ENCODE data around the gene KCNN3. TPM values are rescaled to one million over a fixed set of nuclear protein-coding genes. Genes with fewer than 3 reads are reported as not detected.

KCNN3 gene
- total RNA-seq, 1 donor from 2014 or later = 0.27 TPM

- intact Hi-C loops (cut with micrococcal nuclease) = no loop called here
Observed at GRCh38 chr1:154843636-154844296, 26.3 kb downstream of the KCNN3 start.

GRCh38 chr1:154842635-154843034 is 27.4 kb downstream of the KCNN3 start:
- intact Hi-C loops (cut with micrococcal nuclease) = no loop called here

GRCh38 chr1:154841384-154841783 is 28.7 kb downstream of the KCNN3 start:
- intact Hi-C loops (cut with micrococcal nuclease) = no loop called here

- intact Hi-C loops (cut with micrococcal nuclease) = no loop called here
Observed at GRCh38 chr1:154840269-154841176, 29.6 kb downstream of the KCNN3 start.

GRCh38 chr1:154839691-154840090 is 30.4 kb downstream of the KCNN3 start:
- intact Hi-C loops (cut with micrococcal nuclease) = no loop called here

GRCh38 chr1:154838988-154839387 is 31.1 kb downstream of the KCNN3 start:
- intact Hi-C loops (cut with micrococcal nuclease) = no loop called here

- intact Hi-C loops (cut with micrococcal nuclease) = no loop called here
Observed at GRCh38 chr1:154838461-154838860, 31.6 kb downstream of the KCNN3 start.

GRCh38 chr1:154837672-154838171 is 32.4 kb downstream of the KCNN3 start:
- intact Hi-C loops (cut with micrococcal nuclease) = no loop called here

GRCh38 chr1:154837034-154837671 is 32.9 kb downstream of the KCNN3 start:
- intact Hi-C loops (cut with micrococcal nuclease) = no loop called here

- intact Hi-C loops (cut with micrococcal nuclease) = no loop called here
Observed at GRCh38 chr1:154835531-154836324, 34.4 kb downstream of the KCNN3 start.

- intact Hi-C loops (cut with micrococcal nuclease) = no loop called here
Observed at GRCh38 chr1:154833841-154834240, 36.2 kb downstream of the KCNN3 start.

GRCh38 chr1:154833209-154833608 is 36.9 kb downstream of the KCNN3 start:
- intact Hi-C loops (cut with micrococcal nuclease) = no loop called here

GRCh38 chr1:154832384-154832783 is 37.7 kb downstream of the KCNN3 start:
- intact Hi-C loops (cut with micrococcal nuclease) = no loop called here

GRCh38 chr1:154831462-154831861 is 38.6 kb downstream of the KCNN3 start:
- intact Hi-C loops (cut with micrococcal nuclease) = no loop called here

- intact Hi-C loops (cut with micrococcal nuclease) = no loop called here
Observed at GRCh38 chr1:154829062-154829461, 41.0 kb downstream of the KCNN3 start.

GRCh38 chr1:154824179-154825000 is 45.7 kb downstream of the KCNN3 start:
- intact Hi-C loops (cut with micrococcal nuclease) = no loop called here

GRCh38 chr1:154822717-154823116 is 47.4 kb downstream of the KCNN3 start:
- intact Hi-C loops (cut with micrococcal nuclease) = no loop called here

- intact Hi-C loops (cut with micrococcal nuclease) = no loop called here
Observed at GRCh38 chr1:154822233-154822632, 47.8 kb downstream of the KCNN3 start.

GRCh38 chr1:154821083-154821482 is 49.0 kb downstream of the KCNN3 start:
- intact Hi-C loops (cut with micrococcal nuclease) = no loop called here

- intact Hi-C loops (cut with micrococcal nuclease) = no loop called here
Observed at GRCh38 chr1:154820646-154821045, 49.4 kb downstream of the KCNN3 start.

Data from T-helper 1 cell treated with Interleukin-12 subunit alpha and Interleukin-12 subunit beta and Interleukin-4 antibody, amounts not matched to agents 30 ng/mL and 1 ng/mL, for 36 hours (primary cell).